Lung (tissue), 12 donors: ENCODE measurements around the gene GPR25. TPM values are rescaled to one million over a fixed set of nuclear protein-coding genes. Genes with fewer than 3 reads are reported as not detected.

ENCODE experiments used
- ATAC-seq: fragments of 200-7000 bp; cut with Tn5 transposase; one replicate; pipeline ENCODE4 v1.9.1; 2020; ENCODE audit warnings: moderate number of reproducible peaks; ENCODE audit not compliant: insufficient read depth, low FRiP score
- DNase-seq, 3 donors: peaks; one replicate each; pipeline ENCODE4 v3.0.0-alpha.2; 2013 to 2017
- H3K27ac ChIP-seq, 2 donors: one replicate each; pipeline ENCODE4 v1.5.1; 2013; ENCODE audit warnings: mild to moderate bottlenecking in 2 of 2, moderate library complexity in 2 of 2, control low read depth in 1 of 2, inconsistent platforms in 1 of 2, low read depth in 1 of 2, low read length in 1 of 2
- H3K27me3 ChIP-seq, 3 donors: one replicate each; pipeline ENCODE4 v1.5.1; 2013; ENCODE audit warnings: low read length in 2 of 3; ENCODE audit not compliant: control insufficient read depth in 3 of 3, insufficient read depth in 3 of 3
- H3K36me3 ChIP-seq, 4 donors: one replicate each; pipeline ENCODE4 v1.5.1; 2013; ENCODE audit warnings: low read length in 4 of 4, mild to moderate bottlenecking in 1 of 4, moderate library complexity in 1 of 4; ENCODE audit not compliant: control insufficient read depth in 4 of 4, insufficient read depth in 4 of 4
- H3K4me1 ChIP-seq, 5 donors: one replicate each; pipeline ENCODE4 v1.5.1; 2013; ENCODE audit warnings: low read length in 5 of 5, mild to moderate bottlenecking in 2 of 5, moderate library complexity in 1 of 5; ENCODE audit not compliant: control insufficient read depth in 5 of 5, insufficient read depth in 5 of 5
- H3K4me3 ChIP-seq: one replicate; pipeline ENCODE4 v1.5.1; 2013; ENCODE audit warnings: mild to moderate bottlenecking, control low read depth, moderate library complexity
- H3K9ac ChIP-seq, 2 donors: one replicate each; pipeline ENCODE4 v1.5.1; 2013; ENCODE audit warnings: low read length in 2 of 2, control low read depth in 1 of 2; ENCODE audit not compliant: insufficient read depth in 1 of 2
- H3K9me3 ChIP-seq, 4 donors: one replicate each; pipeline ENCODE4 v1.5.1; 2013; ENCODE audit warnings: low read length in 3 of 4, mild to moderate bottlenecking in 1 of 4, moderate library complexity in 1 of 4; ENCODE audit not compliant: control insufficient read depth in 4 of 4, insufficient read depth in 3 of 4
- CTCF ChIP-seq: IDR thresholded peaks from 2 replicates; pipeline ENCODE4 v1.5.1; 2012; ENCODE audit warnings: mild to moderate bottlenecking; ENCODE audit errors: control extremely low read depth, extremely low read depth
- WGBS, 2 donors: extraction: QIAGEN DNeasy Blood & Tissue Kit; methylation state at CpG; one replicate each; pipeline ENCODE4 v1.1.7; 2013; 5-methylcytosine and 5-hydroxymethylcytosine counted together
- polyA plus RNA-seq, 2 donors: library from polyadenylated mRNA; stranded (reverse); fragments of 200-250 nt; gene quantifications; one replicate each; pipeline ENCODE4 v1.2.1, GENCODE V29; 2013
- total RNA-seq, 2 donors: library from RNA; depleted of rRNA in 1 of 2; stranded (reverse); fragments of >200 nt in 1 of 2; gene quantifications; one replicate each; pipeline ENCODE4 v1.2.1, GENCODE V29; 2014 to 2021
- donor health status: control.
- donor health status: control.
- donor health status: Bipolar disorder and iron deficiency.
- donor health status: healthy.
- donor health status: DM: yes; HTN: yes; CAD: no.

The GPR25 gene
- total and polyA plus RNA-seq, 4 donors, result 0.16 to 1.0 (median 0.63) TPM

GRCh38 chr1:200867018-200867811 lies 5.6 kb upstream of the GPR25 start:
- WGBS, 2 donors, result 57 to 70% methylated on average over 11 of the region's 11 CpGs
- Histone ChIP-seq H3K9me3 (no peaks in the 10 kb centered on the region), H3K9ac (no peak overlapping the region), H3K27ac (no peak overlapping the region), H3K27me3 (peaks cover 0 to 21% (median 10%) of the 10 kb centered on the region in 3 donors), H3K4me1 (peaks cover 0 to 1% (median 0%) of the 10 kb centered on the region in 5 donors), H3K4me3 (no peak overlapping the region), H3K36me3 (peaks cover 0 to 15% (median 4%) of the 10 kb centered on the region in 4 donors)
- no peak for ATAC-seq
- DNase-seq, result peak in 1 of 3 donors; percentile 34
- TF ChIP-seq CTCF, result no peak

GRCh38 chr1:200869376-200869752 lies 3.4 kb upstream of the GPR25 start:
- DNase-seq (no peak), ATAC-seq (no peak)
- no peak for TF ChIP-seq CTCF
- Histone ChIP-seq H3K36me3 (peaks cover 0 to 4% (median under 1%) of the 10 kb centered on the region in 4 donors), H3K9ac (no peak overlapping the region), H3K27me3 (peaks cover 6 to 34% (median 21%) of the 10 kb centered on the region in 3 donors), H3K4me3 (no peak overlapping the region), H3K9me3 (peaks cover 0 to 6% (median 0%) of the 10 kb centered on the region in 4 donors), H3K27ac (no peak overlapping the region), H3K4me1 (peaks cover 0 to 15% (median 8%) of the 10 kb centered on the region in 5 donors)
- WGBS, 2 donors, result 76 to 82% methylated on average over 5 of the region's 5 CpGs

GRCh38 chr1:200869753-200870391 lies 2.9 kb upstream of the GPR25 start:
- no peak for TF ChIP-seq CTCF
- 80 to 87% methylated on average over 9 of the region's 9 CpGs for WGBS, 2 donors
- ATAC-seq, result no peak

More at GRCh38 chr1:200869753-200870391, 2.9 kb upstream of the GPR25 start:
- Histone ChIP-seq H3K27ac (no peak overlapping the region), H3K9ac (no peak overlapping the region), H3K9me3 (peaks cover 0 to 6% (median 0%) of the 10 kb centered on the region in 4 donors), H3K4me1 (peaks cover 0 to 15% (median 8%) of the 10 kb centered on the region in 5 donors), H3K27me3 (peaks cover 6 to 39% (median 26%) of the 10 kb centered on the region in 3 donors), H3K36me3 (peaks cover 0 to 3% (median under 1%) of the 10 kb centered on the region in 4 donors), H3K4me3 (no peak overlapping the region)
- no peak for DNase-seq
